PC-3 (cell line): ENCODE results near the gene EDEM1. TPM values are rescaled to one million over a fixed set of nuclear protein-coding genes. Genes with fewer than 3 reads are reported as not detected.

Experiments used
- ATAC-seq: fragments of 200-7000 bp; cut with Tn5 transposase; 2 replicates; pipeline ENCODE4 v1.9.1; 2020; ENCODE audit warnings: mild to moderate bottlenecking, moderate library complexity
- BruUV-seq: library from RNA; stranded (reverse); fragments of 400-500 nt; replicated peaks from 2 replicates; lab custom pipeline; 2021; lab: Mats Ljungman, UMichigan
- CTCF ChIA-PET: fragments of 300-600 bp; sonication (Branson Sonifier 250); formaldehyde crosslinking; loops from one replicate; lab custom pipeline; 2022; ENCODE audit warnings: antibody characterized with exemption; lab: Charles Lee
- POLR2A ChIA-PET: fragments of 300-600 bp; sonication (Branson Sonifier 250); formaldehyde crosslinking; loops from one replicate; lab custom pipeline; 2022; ENCODE audit warnings: antibody characterized with exemption; ENCODE audit not compliant: unreplicated experiment; lab: Charles Lee
- DNase-seq: peaks from one replicate; pipeline ENCODE4 v3.0.0-alpha.2; 2015
- H2AFZ ChIP-seq: fragments of 300-600 bp; sonication (generic); 2 replicates; pipeline ENCODE4 v1.6.0; 2016; ENCODE audit warnings: antibody characterized with exemption, low read length
- H3F3A ChIP-seq: fragments of 300-600 bp; sonication (generic); one replicate; pipeline ENCODE4 v1.6.0; 2017; ENCODE audit warnings: antibody characterized with exemption, low read length, control low read depth, mild to moderate bottlenecking; ENCODE audit not compliant: unreplicated experiment
- H3K27ac ChIP-seq: fragments of 300-600 bp; sonication (generic); 2 replicates; pipeline ENCODE4 v1.5.1; 2016; ENCODE audit warnings: mild to moderate bottlenecking, low read length
- H3K27me3 ChIP-seq: fragments of 300-600 bp; sonication (generic); 2 replicates; pipeline ENCODE4 v1.6.1; 2016; ENCODE audit warnings: low read length, mixed read lengths
- H3K36me3 ChIP-seq: fragments of 300-600 bp; sonication (generic); 2 replicates; pipeline ENCODE4 v1.6.1; 2016; ENCODE audit warnings: low read depth, mixed run types, low read length, mixed read lengths
- H3K4me1 ChIP-seq: fragments of 300-600 bp; sonication (generic); 2 replicates; pipeline ENCODE4 v1.5.1; 2016; ENCODE audit warnings: low read length; ENCODE audit not compliant: insufficient read depth
- H3K4me2 ChIP-seq: fragments of 300-600 bp; sonication (generic); 2 replicates; pipeline ENCODE4 v1.6.0; 2016; ENCODE audit warnings: low read length
- H3K4me3 ChIP-seq: fragments of 300-600 bp; sonication (generic); 2 replicates; pipeline ENCODE4 v1.5.1; 2016; ENCODE audit warnings: mild to moderate bottlenecking, low read length, mixed read lengths
- H3K79me2 ChIP-seq: fragments of 300-600 bp; sonication (generic); 2 replicates; pipeline ENCODE4 v1.6.1; 2017; ENCODE audit warnings: low read length, mixed read lengths
- H3K9ac ChIP-seq: fragments of 300-600 bp; sonication (generic); 2 replicates; pipeline ENCODE4 v1.6.0; 2016; ENCODE audit warnings: mild to moderate bottlenecking, low read length
- H3K9me2 ChIP-seq: fragments of 300-600 bp; sonication (generic); replicated peaks from 2 replicates; pipeline ENCODE4 v1.6.1; 2016; ENCODE audit warnings: mixed run types, low read length, mixed read lengths
- H3K9me3 ChIP-seq: fragments of 300-600 bp; sonication (generic); 2 replicates; pipeline ENCODE4 v1.6.1; 2016; ENCODE audit warnings: low read length, mixed read lengths
- H4K20me1 ChIP-seq: fragments of 300-600 bp; sonication (generic); 2 replicates; pipeline ENCODE4 v1.6.1; 2016; ENCODE audit warnings: low read length, mixed read lengths
- EZH2 ChIP-seq: fragments of 300-600 bp; sonication (generic); IDR thresholded peaks from one replicate; pipeline ENCODE4 v1.6.1; 2017; ENCODE audit warnings: antibody characterized with exemption, mild to moderate bottlenecking, low read length; ENCODE audit not compliant: unreplicated experiment
- EZH2phosphoT487 ChIP-seq: fragments of 300-600 bp; sonication (generic); IDR thresholded peaks from 2 replicates; pipeline ENCODE4 v1.6.1; 2018; ENCODE audit warnings: mild to moderate bottlenecking, antibody characterized with exemption, low read length, borderline replicate concordance
- intact Hi-C: fragments of 100-400 bp; cut with micrococcal nuclease; formaldehyde crosslinking; loops from 2 replicates; pipeline ENCODE4 v1.9.0; 2023
- total RNA-seq: library from RNA; depleted of rRNA; stranded (reverse); fragments of >200 nt; gene quantifications from 2 replicates; pipeline ENCODE4 v1.2.3, GENCODE V29; 2014
- TF ChIP-seq, protein P1 (sequence below): fragments of 300-600 bp; sonication (generic); conservative IDR thresholded peaks from 2 replicates; pipeline ENCODE4 v1.5.1; 2017; ENCODE audit warnings: antibody characterized with exemption, low read depth, mild to moderate bottlenecking, low read length

Gene EDEM1
- total RNA-seq, 1 experiment from 2014 or later: 39.4 TPM

DNA sequence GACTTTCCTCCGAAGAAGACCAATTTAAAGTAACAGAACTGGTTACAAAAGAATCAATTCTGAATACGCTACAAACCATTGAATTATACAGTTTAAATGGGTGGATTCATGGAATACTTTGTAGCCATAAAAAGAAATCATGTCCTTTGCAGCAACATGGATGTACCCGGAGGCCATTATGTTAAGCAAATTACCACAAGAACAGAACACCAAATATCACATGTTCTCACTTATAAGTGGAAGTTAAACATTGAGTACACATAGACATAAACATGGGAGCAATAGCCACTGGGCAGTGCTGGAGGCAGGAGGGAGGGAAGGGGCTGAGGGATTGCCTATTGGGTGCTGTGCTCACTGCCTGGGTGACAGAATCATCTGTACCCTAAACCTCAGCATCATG is 61.3 kb downstream of the EDEM1 start:
- intact Hi-C loops: no loop called here
- Histone ChIP-seq H3K9me2 (no peaks in the 10 kb centered on the region), H3K4me2 (no peak overlapping the region), H4K20me1 (no peaks in the 10 kb centered on the region), H3F3A (no peaks in the 10 kb centered on the region), H3K4me1 (peaks cover 8% of the 10 kb centered on the region; the same call in 1 of the 2 replicates), H2AFZ (no peak overlapping the region), H3K27me3 (peaks cover 2% of the 10 kb centered on the region; the same call in 1 of the 2 replicates), H3K36me3 (no peaks in the 10 kb centered on the region), H3K27ac (no peak overlapping the region), H3K9ac (no peak overlapping the region), H3K79me2 (no peaks in the 10 kb centered on the region), H3K9me3 (peaks cover under 1% of the 10 kb centered on the region; the same call in 1 of the 2 replicates), H3K4me3 (no peak overlapping the region)
- CTCF ChIA-PET: no interaction called here
- POLR2A ChIA-PET: no interaction called here
- TF ChIP-seq EZH2phosphoT487: no peak
- no peak for TF ChIP-seq EZH2
- TF ChIP-seq, protein P1, sequence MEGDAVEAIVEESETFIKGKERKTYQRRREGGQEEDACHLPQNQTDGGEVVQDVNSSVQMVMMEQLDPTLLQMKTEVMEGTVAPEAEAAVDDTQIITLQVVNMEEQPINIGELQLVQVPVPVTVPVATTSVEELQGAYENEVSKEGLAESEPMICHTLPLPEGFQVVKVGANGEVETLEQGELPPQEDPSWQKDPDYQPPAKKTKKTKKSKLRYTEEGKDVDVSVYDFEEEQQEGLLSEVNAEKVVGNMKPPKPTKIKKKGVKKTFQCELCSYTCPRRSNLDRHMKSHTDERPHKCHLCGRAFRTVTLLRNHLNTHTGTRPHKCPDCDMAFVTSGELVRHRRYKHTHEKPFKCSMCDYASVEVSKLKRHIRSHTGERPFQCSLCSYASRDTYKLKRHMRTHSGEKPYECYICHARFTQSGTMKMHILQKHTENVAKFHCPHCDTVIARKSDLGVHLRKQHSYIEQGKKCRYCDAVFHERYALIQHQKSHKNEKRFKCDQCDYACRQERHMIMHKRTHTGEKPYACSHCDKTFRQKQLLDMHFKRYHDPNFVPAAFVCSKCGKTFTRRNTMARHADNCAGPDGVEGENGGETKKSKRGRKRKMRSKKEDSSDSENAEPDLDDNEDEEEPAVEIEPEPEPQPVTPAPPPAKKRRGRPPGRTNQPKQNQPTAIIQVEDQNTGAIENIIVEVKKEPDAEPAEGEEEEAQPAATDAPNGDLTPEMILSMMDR: no peak
- no TSS peak for BruUV-seq
- no peak for ATAC-seq
- no peak for DNase-seq

DNA sequence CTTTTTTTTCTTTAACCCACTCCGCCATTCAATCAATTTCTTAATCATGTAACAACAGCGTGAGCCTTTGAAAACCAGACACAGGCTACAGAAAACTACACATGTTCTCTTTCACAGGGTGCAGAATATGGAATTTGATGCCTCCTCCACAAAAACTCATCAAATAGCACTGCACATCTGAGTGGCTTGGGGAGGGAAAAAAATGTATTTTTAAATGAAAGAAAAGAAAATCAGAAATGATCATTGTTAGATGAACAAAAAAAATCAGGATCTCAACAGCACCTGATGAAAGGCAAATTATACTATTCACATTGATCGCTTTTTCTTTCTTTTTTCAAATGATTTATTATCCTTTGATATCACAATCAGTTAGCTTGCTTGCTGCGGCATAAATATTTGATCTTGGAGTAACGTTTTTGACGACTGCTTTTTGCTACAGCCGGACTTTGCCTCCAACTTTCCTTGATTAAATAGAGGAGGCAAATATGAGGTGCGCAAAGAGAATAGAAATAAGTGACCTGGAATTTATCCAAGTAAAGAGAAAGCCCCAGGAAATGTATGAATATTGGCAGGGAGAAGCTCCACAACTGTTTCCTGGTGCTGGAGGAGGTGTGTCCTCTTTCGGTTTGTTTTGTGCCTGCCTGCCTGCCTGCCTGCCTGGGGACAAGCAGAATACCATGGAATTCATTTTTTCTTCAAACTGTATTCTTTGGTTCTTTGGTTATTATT is 63.1 kb downstream of the EDEM1 start:
- Histone ChIP-seq H3K9me3 (no peaks in the 10 kb centered on the region), H3K27ac (no peak overlapping the region), H3K4me1 (peaks cover 8% of the 10 kb centered on the region; the same call in 1 of the 2 replicates), H4K20me1 (no peaks in the 10 kb centered on the region), H3K9me2 (no peaks in the 10 kb centered on the region), H3F3A (no peaks in the 10 kb centered on the region), H3K79me2 (no peaks in the 10 kb centered on the region), H2AFZ (peak overlapping the region; percentile 92), H3K9ac (no peak overlapping the region), H3K36me3 (no peaks in the 10 kb centered on the region), H3K4me2 (peak overlapping the region; percentile 89), H3K27me3 (peaks cover 20% of the 10 kb centered on the region; the same call in 1 of the 2 replicates), H3K4me3 (peak overlapping the region; percentile 67)
- ATAC-seq: peak; percentile 88
- peak; percentile 26 for DNase-seq
- intact Hi-C loops: no loop called here
- BruUV-seq: no TSS peak
- CTCF ChIA-PET: interaction anchor here (0.6 to 0.8 kb wide), 2 partner anchors 17 to 539 kb away, joined by 3 to 4 read pairs; no protein-coding TSS in a partner anchor
- POLR2A ChIA-PET: interaction anchor here (0.5 to 0.6 kb wide), 2 partner anchors 42 to 57 kb away, joined by 3 read pairs; no protein-coding TSS in a partner anchor
- TF ChIP-seq, protein P1: no peak
- TF ChIP-seq EZH2phosphoT487 (no peak), EZH2 (no peak)
